ENCODE data around the gene PRRC2C. TPM values are rescaled to one million over a fixed set of nuclear protein-coding genes. Genes with fewer than 3 reads are reported as not detected.
"Not testable (repeated sequence)": the region's sequence is repeated elsewhere in the genome, so short reads cannot be mapped to it uniquely, and the experiment has no call there.

The PRRC2C gene
- total RNA-seq (100 to 1,000 TPM; 142 to 216 (median 186) TPM), polyA plus RNA-seq (10 to 100 TPM; 30.1 to 52.1 (median 35.2) TPM)
- long read RNA-seq, donor 1, partial matches to known transcripts: 8 of 10 reads
- long read RNA-seq, donor 1, other reads (novel, unspliced or antisense): 0 of 10 reads
- long read RNA-seq, donor 2, partial matches to known transcripts: 7 of 8 reads
- long read RNA-seq, donor 2, other reads (novel, unspliced or antisense): 0 of 8 reads

DNA sequence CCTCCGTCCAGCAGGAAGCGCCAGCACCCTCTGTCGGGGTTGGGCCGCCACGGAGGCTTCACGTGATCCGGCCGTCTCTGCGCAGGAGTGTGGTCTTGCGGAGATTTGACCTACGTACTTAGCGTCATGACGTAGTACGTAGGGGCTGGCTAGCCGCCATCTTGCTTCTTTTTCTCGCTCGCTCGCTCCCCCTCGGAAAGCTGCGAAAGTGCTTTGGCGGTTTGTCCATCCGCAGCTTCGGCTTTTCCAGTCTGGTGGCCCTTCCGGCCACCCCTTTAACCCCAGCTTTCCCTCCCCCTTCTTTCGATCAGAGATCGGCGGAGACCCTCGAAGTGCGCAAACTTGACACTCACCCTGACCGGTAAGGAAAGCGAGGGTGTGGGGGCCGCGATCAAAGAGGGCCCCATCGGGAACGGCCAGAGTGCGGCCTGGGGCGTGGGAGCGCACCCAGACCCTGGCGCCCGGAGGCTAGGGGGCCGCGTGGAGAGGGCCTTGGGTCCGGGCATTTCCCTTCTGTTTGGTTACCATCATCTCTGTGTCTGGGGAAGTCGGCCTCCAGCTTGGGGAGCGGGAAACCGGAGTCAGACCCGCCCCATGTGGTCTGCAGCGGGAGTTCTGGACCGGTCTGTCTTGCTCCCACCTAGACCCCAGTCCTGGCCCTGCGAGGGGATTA lies at the start of gene PRRC2C:
Gene PRRC2C (plus strand): TSS at position 156 of the 673 bp plus-strand sequence. CDS start 26,559 bp downstream, outside the sequence.
- no peaks in the 10 kb centered on the region for H3K27me3 ChIP-seq (replicated peaks in 1 of 7)
- peaks cover 36 to 53% (median 50%) of the 10 kb centered on the region in 6 donors for H3K4me1 ChIP-seq
- peak; percentile 99 for DNase-seq
- TF ChIP-seq POLR2A (IDR thresholded peaks at IDR 0.05) (peak in 1 of 3 donors; percentile 29), POLR2AphosphoS5 (IDR thresholded peaks at IDR 0.05) (peak; percentile 94 to 97 (median 95))
- TF ChIP-seq, protein P1, sequence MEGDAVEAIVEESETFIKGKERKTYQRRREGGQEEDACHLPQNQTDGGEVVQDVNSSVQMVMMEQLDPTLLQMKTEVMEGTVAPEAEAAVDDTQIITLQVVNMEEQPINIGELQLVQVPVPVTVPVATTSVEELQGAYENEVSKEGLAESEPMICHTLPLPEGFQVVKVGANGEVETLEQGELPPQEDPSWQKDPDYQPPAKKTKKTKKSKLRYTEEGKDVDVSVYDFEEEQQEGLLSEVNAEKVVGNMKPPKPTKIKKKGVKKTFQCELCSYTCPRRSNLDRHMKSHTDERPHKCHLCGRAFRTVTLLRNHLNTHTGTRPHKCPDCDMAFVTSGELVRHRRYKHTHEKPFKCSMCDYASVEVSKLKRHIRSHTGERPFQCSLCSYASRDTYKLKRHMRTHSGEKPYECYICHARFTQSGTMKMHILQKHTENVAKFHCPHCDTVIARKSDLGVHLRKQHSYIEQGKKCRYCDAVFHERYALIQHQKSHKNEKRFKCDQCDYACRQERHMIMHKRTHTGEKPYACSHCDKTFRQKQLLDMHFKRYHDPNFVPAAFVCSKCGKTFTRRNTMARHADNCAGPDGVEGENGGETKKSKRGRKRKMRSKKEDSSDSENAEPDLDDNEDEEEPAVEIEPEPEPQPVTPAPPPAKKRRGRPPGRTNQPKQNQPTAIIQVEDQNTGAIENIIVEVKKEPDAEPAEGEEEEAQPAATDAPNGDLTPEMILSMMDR (IDR thresholded peaks at IDR 0.05 in 8 of 11, conservative IDR thresholded peaks at IDR 0.05 in 3 of 11): peak in 7 of 11 experiments; percentile 71 to 91 (median 76)
- H3K36me3 ChIP-seq: peaks cover 0 to 10% (median 6%) of the 10 kb centered on the region in 6 donors
- intact Hi-C loops (cut with DNase I; ENCODE audit: low total_unique reads): loop anchor here (10.0 kb wide), 1 partner anchor 299 kb away; the partner anchor contains the start of gene METTL13
- H3K27ac ChIP-seq: peak within 1 kb of the TSS; percentile 95 to 100 (median 99)
- no peaks in the 10 kb centered on the region for H3K9me3 ChIP-seq
- WGBS, 5 donors: 0 to 1% (median 0%) methylated on average over 40 to 50 of the region's 50 CpGs
- H3K4me3 ChIP-seq: peak within 1 kb of the TSS; percentile 64 to 93 (median 80)

DNA sequence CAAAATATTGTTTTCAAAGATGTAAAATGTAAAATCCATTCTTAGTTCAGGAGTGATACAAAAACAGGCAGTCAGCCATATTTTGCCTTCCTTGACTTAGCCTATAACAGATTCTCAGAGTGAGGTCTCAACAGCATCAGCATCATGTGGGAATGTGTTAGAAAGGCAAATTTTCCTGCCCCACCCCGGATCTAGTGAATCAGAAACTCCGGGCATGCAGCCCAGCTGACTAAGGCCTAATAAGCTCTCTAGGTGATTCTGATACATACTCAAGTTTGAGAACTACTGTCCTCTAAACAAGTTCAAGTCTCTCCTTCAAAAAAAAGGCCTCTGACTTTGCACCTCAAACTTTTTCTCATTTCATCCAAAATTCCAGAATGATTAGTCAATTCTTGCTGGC lies 46.9 kb upstream of the PRRC2C start:
- intact Hi-C loops (cut with DNase I; ENCODE audit: low total_unique reads): no loop called here
- Histone ChIP-seq H3K27me3 (replicated peaks in 1 of 7) (no peaks in the 10 kb centered on the region), H3K4me3 (no peak overlapping the region), H3K36me3 (no peaks in the 10 kb centered on the region), H3K9me3 (no peaks in the 10 kb centered on the region), H3K4me1 (peaks cover 0 to 11% (median 5%) of the 10 kb centered on the region in 6 donors), H3K27ac (no peak overlapping the region)
- TF ChIP-seq POLR2AphosphoS5 (IDR thresholded peaks at IDR 0.05): no peak
- TF ChIP-seq, protein P1 (IDR thresholded peaks at IDR 0.05 in 8 of 11, conservative IDR thresholded peaks at IDR 0.05 in 3 of 11): no peak
- TF ChIP-seq POLR2A (IDR thresholded peaks at IDR 0.05): no peak
- WGBS, 5 donors: 62 to 87% (median 84%) methylated on average over 2 of the region's 2 CpGs
- DNase-seq: no peak

DNA sequence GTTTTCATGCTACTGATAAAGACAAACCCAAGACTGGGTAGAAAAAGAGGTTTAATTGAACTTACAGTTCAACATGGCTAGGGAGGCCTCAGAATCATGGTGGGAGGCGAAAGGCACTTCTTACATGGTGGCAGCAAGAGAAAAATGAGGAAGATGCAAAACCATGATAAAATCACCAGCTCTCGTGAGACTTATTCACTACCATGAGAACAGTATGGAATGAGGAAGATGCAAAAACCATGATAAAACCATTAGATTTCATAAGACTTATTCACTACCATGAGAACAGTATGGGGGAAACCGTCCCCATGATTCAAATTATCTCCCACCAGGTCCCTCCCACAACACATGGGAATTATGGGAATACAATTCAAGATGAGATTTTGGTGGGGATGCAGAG lies 45.1 kb upstream of the PRRC2C start:
- WGBS, 5 donors: 71 to 92% (median 85%) methylated on average over 3 of the region's 3 CpGs
- H3K4me1 ChIP-seq; DNase-seq; H3K27me3 ChIP-seq (replicated peaks in 1 of 7); H3K4me3 ChIP-seq; intact Hi-C loops (cut with DNase I; ENCODE audit: low total_unique reads); H3K36me3 ChIP-seq; H3K9me3 ChIP-seq; H3K27ac ChIP-seq: not testable (repeated sequence)

DNA sequence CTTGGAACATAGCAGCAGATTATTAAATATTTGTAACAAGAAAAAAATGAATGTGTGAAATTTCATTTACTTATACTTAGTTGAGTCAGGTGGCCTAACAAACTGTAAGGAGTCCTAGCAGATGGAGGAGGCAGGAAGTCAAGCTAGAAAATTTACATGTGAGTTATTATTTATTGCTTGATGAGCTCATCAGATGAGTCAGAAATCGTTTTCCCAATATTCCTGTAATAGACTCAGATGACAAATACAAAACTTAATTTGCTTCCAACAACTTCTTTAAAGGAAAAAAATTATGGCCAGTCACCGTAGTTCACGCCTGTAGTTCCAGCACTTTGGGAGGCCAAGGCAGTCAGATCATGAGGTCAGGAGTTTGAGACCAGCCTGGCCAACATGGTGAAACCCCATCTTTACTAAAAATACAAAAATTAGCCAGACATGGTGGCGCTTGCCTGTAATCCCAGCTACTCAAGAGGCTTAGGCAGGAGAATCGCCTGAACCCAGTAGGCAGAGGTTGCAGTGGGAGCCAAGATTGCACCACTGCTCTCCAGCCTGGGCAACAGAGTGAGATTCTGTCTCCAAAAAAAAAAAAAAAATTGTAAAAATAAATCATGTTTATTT lies 43.9 kb upstream of the PRRC2C start:
- H3K36me3 ChIP-seq; H3K27me3 ChIP-seq (replicated peaks in 1 of 7); H3K27ac ChIP-seq; H3K9me3 ChIP-seq; intact Hi-C loops (cut with DNase I; ENCODE audit: low total_unique reads); H3K4me3 ChIP-seq; H3K4me1 ChIP-seq; DNase-seq: not testable (repeated sequence)
- 77 to 86% (median 84%) methylated on average over 5 of the region's 5 CpGs for WGBS, 5 donors

DNA sequence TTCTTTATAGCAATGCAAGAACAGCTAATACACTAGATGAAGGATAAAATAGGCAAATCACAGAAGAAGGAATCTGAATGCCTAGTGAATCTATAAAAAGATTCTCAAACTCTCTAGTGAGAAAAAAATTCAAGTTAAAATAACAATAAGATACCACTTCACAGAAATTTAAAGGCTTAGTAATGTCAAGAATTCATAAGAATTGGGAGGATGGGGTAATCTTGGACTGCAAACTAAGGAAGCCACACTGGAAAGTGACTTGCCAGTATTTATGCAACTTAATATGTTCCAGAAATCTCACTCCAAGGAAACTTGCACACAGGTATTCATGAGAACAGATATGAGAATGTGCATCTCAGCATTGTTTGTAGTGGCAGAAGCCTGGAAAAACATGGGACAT lies 38.9 kb upstream of the PRRC2C start:
- Histone ChIP-seq H3K9me3 (peaks cover 0 to under 1% (median 0%) of the 10 kb centered on the region in 8 donors), H3K27me3 (replicated peaks in 1 of 7) (no peaks in the 10 kb centered on the region), H3K36me3 (no peaks in the 10 kb centered on the region), H3K4me3 (no peak overlapping the region), H3K4me1 (no peaks in the 10 kb centered on the region), H3K27ac (no peak overlapping the region)
- intact Hi-C loops (cut with DNase I; ENCODE audit: low total_unique reads): no loop called here
- TF ChIP-seq POLR2A (IDR thresholded peaks at IDR 0.05) (no peak), POLR2AphosphoS5 (IDR thresholded peaks at IDR 0.05) (no peak)
- TF ChIP-seq, protein P1 (IDR thresholded peaks at IDR 0.05 in 8 of 11, conservative IDR thresholded peaks at IDR 0.05 in 3 of 11): no peak
- DNase-seq: no peak
